GM12801 (cell line): ENCODE results near the gene RPL7L1.

ENCODE experiments used
- TF ChIP-seq, protein P1 (sequence below): IDR thresholded peaks from one replicate; pipeline ENCODE4 v1.5.1; 2011; ENCODE audit warnings: control low read depth; ENCODE audit not compliant: insufficient read length; ENCODE audit errors: extremely low read depth

The RPL7L1 gene

DNA sequence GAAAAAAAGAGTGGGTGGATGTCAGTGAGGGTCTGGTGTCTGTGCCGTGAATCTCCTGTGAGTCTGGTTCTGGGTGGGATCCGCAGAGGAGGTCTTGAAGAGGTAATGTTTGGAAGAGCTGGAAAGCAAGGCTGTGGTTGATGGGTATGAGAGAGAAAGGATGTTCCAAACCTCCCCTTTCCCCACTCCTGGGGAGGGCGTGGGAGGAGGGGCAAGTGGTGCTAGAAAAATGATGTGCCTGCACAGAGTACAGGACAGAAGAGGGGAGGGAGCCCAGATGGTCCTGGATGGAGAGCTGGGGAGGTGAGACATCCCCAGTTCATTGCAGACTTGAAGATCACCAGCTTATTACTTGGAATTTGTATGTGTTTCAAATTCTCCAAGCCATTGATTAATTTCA, 53.0 kb downstream of the RPL7L1 start:
- TF ChIP-seq, protein P1, sequence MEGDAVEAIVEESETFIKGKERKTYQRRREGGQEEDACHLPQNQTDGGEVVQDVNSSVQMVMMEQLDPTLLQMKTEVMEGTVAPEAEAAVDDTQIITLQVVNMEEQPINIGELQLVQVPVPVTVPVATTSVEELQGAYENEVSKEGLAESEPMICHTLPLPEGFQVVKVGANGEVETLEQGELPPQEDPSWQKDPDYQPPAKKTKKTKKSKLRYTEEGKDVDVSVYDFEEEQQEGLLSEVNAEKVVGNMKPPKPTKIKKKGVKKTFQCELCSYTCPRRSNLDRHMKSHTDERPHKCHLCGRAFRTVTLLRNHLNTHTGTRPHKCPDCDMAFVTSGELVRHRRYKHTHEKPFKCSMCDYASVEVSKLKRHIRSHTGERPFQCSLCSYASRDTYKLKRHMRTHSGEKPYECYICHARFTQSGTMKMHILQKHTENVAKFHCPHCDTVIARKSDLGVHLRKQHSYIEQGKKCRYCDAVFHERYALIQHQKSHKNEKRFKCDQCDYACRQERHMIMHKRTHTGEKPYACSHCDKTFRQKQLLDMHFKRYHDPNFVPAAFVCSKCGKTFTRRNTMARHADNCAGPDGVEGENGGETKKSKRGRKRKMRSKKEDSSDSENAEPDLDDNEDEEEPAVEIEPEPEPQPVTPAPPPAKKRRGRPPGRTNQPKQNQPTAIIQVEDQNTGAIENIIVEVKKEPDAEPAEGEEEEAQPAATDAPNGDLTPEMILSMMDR = no peak

DNA sequence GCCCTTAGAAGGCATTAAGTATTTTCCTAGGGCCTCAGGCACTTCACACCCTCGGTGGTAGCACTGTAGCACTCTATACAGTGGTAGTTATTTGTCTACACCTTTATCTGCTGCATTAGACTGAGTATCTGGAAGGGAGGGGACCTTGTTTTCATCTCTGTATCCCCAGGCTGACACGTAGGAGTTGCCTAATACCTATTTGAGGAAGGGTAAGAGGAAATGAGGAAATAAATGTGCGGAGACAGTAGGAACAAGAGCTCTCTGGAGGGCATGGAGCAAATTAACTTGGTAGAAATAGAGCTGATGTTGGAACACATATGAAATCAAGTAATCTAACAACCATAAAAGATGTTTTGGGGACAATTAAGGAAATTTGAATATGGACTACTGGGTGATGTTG, 53.8 kb downstream of the RPL7L1 start:
- TF ChIP-seq, protein P1 = no peak

DNA sequence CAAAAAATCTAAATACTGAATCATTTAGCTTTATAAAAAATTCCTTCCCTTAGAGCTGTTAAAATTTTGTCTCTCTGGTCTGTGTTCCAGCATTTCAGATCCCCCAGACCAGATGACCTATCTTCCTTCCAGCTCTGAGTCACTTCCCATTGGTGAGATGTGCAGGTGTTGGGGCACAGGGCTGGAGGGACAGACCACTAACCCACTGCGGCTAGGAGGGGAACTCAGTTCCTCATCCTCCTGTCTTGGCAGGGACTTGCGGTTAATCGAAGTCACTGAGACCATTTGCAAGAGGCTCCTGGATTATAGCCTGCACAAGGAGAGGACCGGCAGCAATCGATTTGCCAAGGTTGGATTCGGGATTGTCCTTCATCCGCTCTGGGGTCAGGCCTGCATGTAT, 55.9 kb downstream of the RPL7L1 start:
- TF ChIP-seq, protein P1 = no peak

DNA sequence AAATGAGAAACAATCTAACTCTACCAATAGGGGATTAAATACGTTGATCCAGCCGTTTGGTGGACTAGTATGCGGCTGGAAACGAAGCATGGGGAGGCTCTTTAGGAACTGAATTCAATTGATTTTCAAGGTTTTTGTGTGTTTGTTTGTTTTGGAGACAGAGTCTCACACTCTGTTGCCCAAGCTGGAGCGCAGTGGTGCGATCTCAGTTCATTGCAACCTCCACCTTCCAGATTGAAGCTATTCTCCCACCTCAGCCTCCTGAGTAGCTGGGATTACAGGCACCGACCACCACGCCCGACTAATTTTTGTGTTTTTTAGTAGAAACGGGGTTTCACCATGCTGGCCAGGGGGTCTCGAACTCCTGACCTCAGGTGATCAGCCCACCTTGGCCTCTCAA, 57.0 kb downstream of the RPL7L1 start:
- TF ChIP-seq, protein P1 = no peak

DNA sequence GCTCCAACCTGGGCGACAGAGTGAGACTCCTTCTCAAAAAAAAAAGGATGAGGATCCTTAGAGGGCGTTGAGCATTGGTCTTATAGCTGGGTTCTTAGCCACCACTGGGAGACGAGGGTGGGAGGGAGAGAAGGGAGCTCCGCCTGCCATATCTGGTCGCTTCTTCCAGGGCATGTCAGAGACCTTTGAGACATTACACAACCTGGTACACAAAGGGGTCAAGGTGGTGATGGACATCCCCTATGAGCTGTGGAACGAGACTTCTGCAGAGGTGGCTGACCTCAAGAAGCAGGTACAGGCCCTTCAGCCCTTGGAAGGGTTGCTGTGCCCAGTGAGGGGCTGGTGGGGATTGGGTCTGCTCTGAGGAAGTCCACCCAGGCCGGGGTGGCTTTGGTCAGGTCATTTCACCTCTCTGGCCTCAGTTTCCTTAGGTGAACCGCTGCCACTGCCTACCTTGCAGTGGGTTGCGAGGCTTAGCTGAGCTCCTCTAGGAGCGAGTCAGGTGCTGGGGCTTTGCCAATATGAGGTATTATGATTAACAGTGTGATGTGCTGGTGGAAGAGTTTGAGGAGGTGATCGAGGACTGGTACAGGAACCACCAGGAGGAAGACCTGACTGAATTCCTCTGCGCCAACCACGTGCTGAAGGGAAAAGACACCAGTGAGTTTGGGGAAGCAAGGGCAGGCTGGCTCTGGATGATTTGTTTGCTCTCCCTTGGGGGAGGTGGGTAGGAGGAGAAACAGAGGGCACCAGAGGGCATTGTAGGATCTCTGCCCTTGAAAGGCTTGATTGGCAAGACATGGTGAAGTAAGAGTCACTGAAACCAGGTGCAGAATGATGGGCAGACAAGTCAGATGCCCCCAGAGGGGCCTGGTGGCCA, 58.4 kb downstream of the RPL7L1 start:
- TF ChIP-seq, protein P1 = no peak

DNA sequence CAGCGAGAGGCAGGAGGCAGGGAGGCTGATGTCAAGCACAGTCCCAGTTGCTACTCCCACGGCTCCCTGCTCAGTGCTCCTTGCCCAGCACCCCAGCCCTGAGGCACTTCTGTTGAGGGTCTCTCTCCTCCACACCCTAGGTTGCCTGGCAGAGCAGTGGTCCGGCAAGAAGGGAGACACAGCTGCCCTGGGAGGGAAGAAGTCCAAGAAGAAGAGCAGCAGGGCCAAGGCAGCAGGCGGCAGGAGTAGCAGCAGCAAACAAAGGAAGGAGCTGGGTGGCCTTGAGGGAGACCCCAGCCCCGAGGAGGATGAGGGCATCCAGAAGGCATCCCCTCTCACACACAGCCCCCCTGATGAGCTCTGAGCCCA, 59.0 kb downstream of the RPL7L1 start:
- TF ChIP-seq, protein P1 = no peak

DNA sequence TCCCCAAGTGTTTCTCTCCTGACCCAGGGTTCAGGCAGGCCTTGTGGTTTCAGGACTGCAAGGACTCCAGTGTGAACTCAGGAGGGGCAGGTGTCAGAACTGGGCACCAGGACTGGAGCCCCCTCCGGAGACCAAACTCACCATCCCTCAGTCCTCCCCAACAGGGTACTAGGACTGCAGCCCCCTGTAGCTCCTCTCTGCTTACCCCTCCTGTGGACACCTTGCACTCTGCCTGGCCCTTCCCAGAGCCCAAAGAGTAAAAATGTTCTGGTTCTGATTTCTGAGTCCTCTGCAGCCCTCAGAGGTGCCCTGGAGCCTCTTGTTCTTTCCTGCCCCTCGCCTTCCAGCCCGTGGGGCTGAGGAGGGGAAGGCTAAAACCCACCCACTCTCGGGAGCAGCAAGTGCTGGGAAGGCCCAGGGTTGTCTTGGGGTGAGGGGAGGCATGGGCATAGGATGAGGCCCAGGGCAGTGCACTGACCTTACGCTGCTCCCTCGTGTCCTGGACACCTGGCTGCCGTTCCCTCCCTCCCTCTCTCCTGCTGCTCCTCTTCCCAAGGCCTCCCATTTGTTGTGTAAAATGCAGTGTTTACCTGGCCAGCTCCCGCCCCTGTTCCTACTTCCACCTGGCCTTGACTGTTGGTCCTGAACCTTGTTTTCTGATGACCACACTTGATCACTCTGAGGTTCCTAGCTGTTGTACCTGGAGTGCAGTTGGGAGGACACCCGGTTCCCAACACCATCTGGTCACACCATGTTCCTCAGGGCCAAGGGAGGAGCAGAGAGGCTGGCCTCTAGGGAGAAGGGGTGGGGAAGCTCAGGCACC, 59.8 kb downstream of the RPL7L1 start:
- TF ChIP-seq, protein P1 = no peak
